HepG2 (cell line): Measurements from ENCODE around the gene TBL2. TPM values are rescaled to one million over a fixed set of nuclear protein-coding genes. Genes with fewer than 3 reads are reported as not detected.

ENCODE experiments used
- BORCS8-MEF2B ChIP-seq: sonication (generic); formaldehyde crosslinking; IDR thresholded peaks from 2 replicates; pipeline ENCODE4 v1.8.0; 2022; ENCODE audit warnings: mild to moderate bottlenecking, missing genetic modification reagents
- HNF4A ChIP-seq: sonication (generic); formaldehyde crosslinking; IDR thresholded peaks from 2 replicates; pipeline ENCODE4 v1.4.0; 2020; ENCODE audit warnings: missing genetic modification reagents
- HOXD1 ChIP-seq: sonication (generic); formaldehyde crosslinking; IDR thresholded peaks from 2 replicates; pipeline ENCODE4 v1.5.0; 2020; ENCODE audit warnings: missing genetic modification reagents
- LCORL ChIP-seq, 2 experiments: fragments of 450-650 bp in 1 of 2; sonication (generic) in 1 of 2; formaldehyde crosslinking in 1 of 2; IDR thresholded peaks; 2 replicates each; pipeline versions ENCODE4 v1.5.0 to v1.6.1; 2017 to 2020; ENCODE audit warnings: antibody characterized with exemption in 1 of 2, missing genetic modification reagents in 1 of 2
- SALL2 ChIP-seq: sonication (generic); formaldehyde crosslinking; IDR thresholded peaks from 2 replicates; pipeline ENCODE4 v1.8.1; 2023; ENCODE audit warnings: mild to moderate bottlenecking, missing genetic modification reagents, inconsistent platforms
- SRF ChIP-seq: IDR thresholded peaks from 2 replicates; pipeline ENCODE4 v1.6.1; 2011; ENCODE audit warnings: mild to moderate bottlenecking, low read depth, low read length, moderate library complexity
- TSC22D2 ChIP-seq: sonication (generic); formaldehyde crosslinking; IDR thresholded peaks from 2 replicates; pipeline ENCODE4 v1.5.1; 2020; ENCODE audit warnings: missing genetic modification reagents, mild to moderate bottlenecking, borderline replicate concordance
- XBP1 ChIP-seq: sonication (generic); formaldehyde crosslinking; IDR thresholded peaks from 2 replicates; pipeline ENCODE4 v1.5.0; 2020; ENCODE audit warnings: missing genetic modification reagents
- YEATS2 ChIP-seq: sonication (generic); formaldehyde crosslinking; IDR thresholded peaks from 2 replicates; pipeline ENCODE4 v1.4.0; 2020; ENCODE audit warnings: missing genetic modification reagents, borderline replicate concordance
- ZMYM4 ChIP-seq: sonication (generic); formaldehyde crosslinking; IDR thresholded peaks from 2 replicates; pipeline ENCODE4 v1.8.1; 2023; ENCODE audit warnings: mild to moderate bottlenecking, missing genetic modification reagents
- ZNF589 ChIP-seq: sonication (generic); formaldehyde crosslinking; conservative IDR thresholded peaks from 2 replicates; pipeline ENCODE4 v1.8.0; 2022; ENCODE audit warnings: mild to moderate bottlenecking, moderate library complexity, missing genetic modification reagents
- ZNF607 ChIP-seq: sonication (generic); formaldehyde crosslinking; IDR thresholded peaks from 2 replicates; pipeline ENCODE4 v1.5.1; 2020; ENCODE audit warnings: missing genetic modification reagents, mild to moderate bottlenecking, borderline replicate concordance
- ZNF644 ChIP-seq: IDR thresholded peaks from 2 replicates; pipeline ENCODE4 v1.6.1; 2016; ENCODE audit warnings: low read depth
- ZSCAN12 ChIP-seq: sonication (generic); formaldehyde crosslinking; IDR thresholded peaks from 2 replicates; pipeline ENCODE4 v1.9.0; 2021; ENCODE audit warnings: mild to moderate bottlenecking, missing genetic modification reagents
- polyA plus RNA-seq, 8 experiments: library from polyadenylated mRNA; depleted of rRNA in 3 of 8; stranded (reverse) in 7 of 8; unstranded in 1 of 8; fragments of >200 nt; fragmentation: Illumina TruSeq in 4 of 8; extraction: Trizol in 4 of 8; gene quantifications; 2 replicates each; pipeline versions ENCODE4 v1.2.1 to v1.2.3, GENCODE V29; 2011 to 2016; ENCODE audit warnings: low read depth in 4 of 8, missing spikeins in 1 of 8, mixed read lengths in 1 of 8; ENCODE audit not compliant: insufficient read depth in 1 of 8
- total RNA-seq, 5 experiments: library from RNA; depleted of rRNA; stranded (reverse); fragments of >200 nt; fragmentation: Illumina TruSeq; extraction: Trizol; gene quantifications; 2 replicates each; pipeline ENCODE4 v1.2.3, GENCODE V29; 2016; ENCODE audit warnings: low read depth in 1 of 5
- TF ChIP-seq, protein P1 (sequence below): sonication (generic); formaldehyde crosslinking; IDR thresholded peaks from 2 replicates; pipeline ENCODE4 v1.4.0; 2020; ENCODE audit warnings: missing genetic modification reagents
- TF ChIP-seq, protein P2 (sequence below): sonication (generic); formaldehyde crosslinking; IDR thresholded peaks from 2 replicates; pipeline ENCODE4 v1.5.0; 2020; ENCODE audit warnings: mild to moderate bottlenecking, missing genetic modification reagents, borderline replicate concordance
- TF ChIP-seq, protein P3 (sequence below): sonication (generic); formaldehyde crosslinking; IDR thresholded peaks from 2 replicates; pipeline ENCODE4 v1.5.0; 2020; ENCODE audit warnings: missing genetic modification reagents
- TF ChIP-seq, protein P4 (sequence below): sonication (generic); formaldehyde crosslinking; IDR thresholded peaks from 2 replicates; pipeline ENCODE4 v1.5.0; 2020; ENCODE audit warnings: mild to moderate bottlenecking, missing genetic modification reagents
- TF ChIP-seq, protein P5 (sequence below): IDR thresholded peaks from 2 replicates; pipeline ENCODE4 v1.6.1; 2016; ENCODE audit warnings: mild to moderate bottlenecking
- TF ChIP-seq, protein P6 (sequence below): IDR thresholded peaks from 2 replicates; pipeline ENCODE4 v1.6.1; 2016; ENCODE audit warnings: control low read depth

Gene TBL2
- total and polyA plus RNA-seq, 2 of the 13 experiments (the other 11 are each of a cell fraction or from before 2014, with no cell fraction given): 43.4 to 47.2 TPM

DNA sequence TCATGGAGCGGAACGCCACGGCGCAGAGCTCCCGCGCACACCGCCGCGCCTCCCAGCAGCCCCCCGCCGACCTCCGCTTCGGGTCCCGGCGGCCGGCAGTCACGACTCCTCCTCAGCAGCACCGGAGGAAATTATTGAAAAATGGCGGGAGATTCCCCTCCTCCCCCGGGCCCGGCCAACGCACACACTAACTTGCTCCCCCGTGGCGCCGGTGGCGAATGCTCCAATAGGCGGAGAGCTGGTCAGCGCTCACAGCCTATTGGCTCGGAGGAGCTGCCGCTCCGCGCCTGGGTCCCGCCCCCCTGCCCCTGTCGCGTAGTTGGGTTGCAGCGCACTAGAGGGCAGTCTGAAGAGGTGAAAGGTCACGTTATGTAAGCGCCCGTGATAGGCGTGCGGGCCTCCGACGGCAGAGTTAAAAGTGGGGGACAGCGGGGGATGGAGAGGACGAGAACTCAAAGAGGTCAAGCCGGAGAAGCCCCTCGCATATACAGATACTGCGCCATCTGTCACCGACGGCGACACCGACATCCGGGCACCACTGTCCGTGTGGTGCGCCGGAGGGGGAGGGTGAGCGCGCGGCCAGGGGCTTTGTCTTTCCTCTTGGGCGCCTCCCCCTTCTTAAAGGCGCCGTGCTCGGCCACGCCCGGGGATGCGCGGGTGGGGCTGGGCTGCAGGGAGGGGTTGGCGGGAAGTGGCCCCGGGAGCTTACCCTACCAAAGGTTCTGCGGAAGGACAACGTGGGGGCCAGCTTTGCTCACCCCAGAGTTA, 56.1 kb downstream of the TBL2 start, which contains the start of gene BAZ1B (continued):
- TF ChIP-seq ZMYM4 (CRISPR knock-in tag) (peak; percentile 56; the same call in 1 of the 2 replicates), YEATS2 (peak; percentile 87), TSC22D2 (CRISPR knock-in tag) (no peak), ZNF644 (no peak), LCORL (IDR thresholded peaks at IDR 0.05) (no peak), LCORL (CRISPR knock-in tag; IDR thresholded peaks at IDR 0.05) (no peak), HNF4A (CRISPR knock-in tag) (peak; percentile 61), XBP1 (CRISPR knock-in tag) (no peak; the same call in 1 of the 2 replicates), ZNF607 (CRISPR knock-in tag) (no peak; the same call in 1 of the 2 replicates), ZSCAN12 (CRISPR knock-in tag) (no peak), SALL2 (CRISPR knock-in tag) (no peak; the same call in none of the 2 replicates), BORCS8-MEF2B (CRISPR knock-in tag) (no peak; the same call in 1 of the 2 replicates), HOXD1 (CRISPR knock-in tag) (no peak; the same call in none of the 2 replicates), ZNF589 (CRISPR knock-in tag) (peak; percentile 57; the same call in 1 of the 2 replicates), SRF (0 out of 2 replicates have a peak, but pooled peaks have one; percentile 21)
- TF ChIP-seq, protein P1, sequence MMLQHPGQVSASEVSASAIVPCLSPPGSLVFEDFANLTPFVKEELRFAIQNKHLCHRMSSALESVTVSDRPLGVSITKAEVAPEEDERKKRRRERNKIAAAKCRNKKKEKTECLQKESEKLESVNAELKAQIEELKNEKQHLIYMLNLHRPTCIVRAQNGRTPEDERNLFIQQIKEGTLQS: 0 out of 2 replicates have a peak, but pooled peaks have one; percentile 10
- TF ChIP-seq, protein P2, sequence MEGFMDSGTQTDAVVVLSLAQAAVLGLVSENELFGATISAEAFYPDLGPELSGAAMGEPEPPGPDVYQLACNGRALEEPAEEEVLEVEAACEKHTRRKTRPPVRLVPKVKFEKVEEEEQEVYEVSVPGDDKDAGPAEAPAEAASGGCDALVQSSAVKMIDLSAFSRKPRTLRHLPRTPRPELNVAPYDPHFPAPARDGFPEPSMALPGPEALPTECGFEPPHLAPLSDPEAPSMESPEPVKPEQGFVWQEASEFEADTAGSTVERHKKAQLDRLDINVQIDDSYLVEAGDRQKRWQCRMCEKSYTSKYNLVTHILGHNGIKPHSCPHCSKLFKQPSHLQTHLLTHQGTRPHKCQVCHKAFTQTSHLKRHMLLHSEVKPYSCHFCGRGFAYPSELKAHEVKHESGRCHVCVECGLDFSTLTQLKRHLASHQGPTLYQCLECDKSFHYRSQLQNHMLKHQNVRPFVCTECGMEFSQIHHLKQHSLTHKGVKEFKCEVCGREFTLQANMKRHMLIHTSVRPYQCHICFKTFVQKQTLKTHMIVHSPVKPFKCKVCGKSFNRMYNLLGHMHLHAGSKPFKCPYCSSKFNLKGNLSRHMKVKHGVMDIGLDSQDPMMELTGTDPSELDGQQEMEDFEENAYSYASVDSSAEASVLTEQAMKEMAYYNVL (CRISPR knock-in tag): no peak; the same call in 1 of the 2 replicates
- TF ChIP-seq, protein P3, sequence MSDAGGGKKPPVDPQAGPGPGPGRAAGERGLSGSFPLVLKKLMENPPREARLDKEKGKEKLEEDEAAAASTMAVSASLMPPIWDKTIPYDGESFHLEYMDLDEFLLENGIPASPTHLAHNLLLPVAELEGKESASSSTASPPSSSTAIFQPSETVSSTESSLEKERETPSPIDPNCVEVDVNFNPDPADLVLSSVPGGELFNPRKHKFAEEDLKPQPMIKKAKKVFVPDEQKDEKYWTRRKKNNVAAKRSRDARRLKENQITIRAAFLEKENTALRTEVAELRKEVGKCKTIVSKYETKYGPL (CRISPR knock-in tag): peak; percentile 96
- TF ChIP-seq, protein P4, sequence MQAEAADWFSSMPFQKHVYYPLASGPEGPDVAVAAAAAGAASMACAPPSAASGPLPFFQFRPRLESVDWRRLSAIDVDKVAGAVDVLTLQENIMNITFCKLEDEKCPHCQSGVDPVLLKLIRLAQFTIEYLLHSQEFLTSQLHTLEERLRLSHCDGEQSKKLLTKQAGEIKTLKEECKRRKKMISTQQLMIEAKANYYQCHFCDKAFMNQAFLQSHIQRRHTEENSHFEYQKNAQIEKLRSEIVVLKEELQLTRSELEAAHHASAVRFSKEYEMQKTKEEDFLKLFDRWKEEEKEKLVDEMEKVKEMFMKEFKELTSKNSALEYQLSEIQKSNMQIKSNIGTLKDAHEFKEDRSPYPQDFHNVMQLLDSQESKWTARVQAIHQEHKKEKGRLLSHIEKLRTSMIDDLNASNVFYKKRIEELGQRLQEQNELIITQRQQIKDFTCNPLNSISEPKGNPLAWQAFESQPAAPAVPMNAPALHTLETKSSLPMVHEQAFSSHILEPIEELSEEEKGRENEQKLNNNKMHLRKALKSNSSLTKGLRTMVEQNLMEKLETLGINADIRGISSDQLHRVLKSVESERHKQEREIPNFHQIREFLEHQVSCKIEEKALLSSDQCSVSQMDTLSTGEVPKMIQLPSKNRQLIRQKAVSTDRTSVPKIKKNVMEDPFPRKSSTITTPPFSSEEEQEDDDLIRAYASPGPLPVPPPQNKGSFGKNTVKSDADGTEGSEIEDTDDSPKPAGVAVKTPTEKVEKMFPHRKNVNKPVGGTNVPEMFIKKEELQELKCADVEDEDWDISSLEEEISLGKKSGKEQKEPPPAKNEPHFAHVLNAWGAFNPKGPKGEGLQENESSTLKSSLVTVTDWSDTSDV: no peak
- TF ChIP-seq, protein P5, sequence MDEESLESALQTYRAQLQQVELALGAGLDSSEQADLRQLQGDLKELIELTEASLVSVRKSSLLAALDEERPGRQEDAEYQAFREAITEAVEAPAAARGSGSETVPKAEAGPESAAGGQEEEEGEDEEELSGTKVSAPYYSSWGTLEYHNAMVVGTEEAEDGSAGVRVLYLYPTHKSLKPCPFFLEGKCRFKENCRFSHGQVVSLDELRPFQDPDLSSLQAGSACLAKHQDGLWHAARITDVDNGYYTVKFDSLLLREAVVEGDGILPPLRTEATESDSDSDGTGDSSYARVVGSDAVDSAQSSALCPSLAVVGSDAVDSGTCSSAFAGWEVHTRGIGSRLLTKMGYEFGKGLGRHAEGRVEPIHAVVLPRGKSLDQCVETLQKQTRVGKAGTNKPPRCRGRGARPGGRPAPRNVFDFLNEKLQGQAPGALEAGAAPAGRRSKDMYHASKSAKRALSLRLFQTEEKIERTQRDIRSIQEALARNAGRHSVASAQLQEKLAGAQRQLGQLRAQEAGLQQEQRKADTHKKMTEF (CRISPR knock-in tag): peak; percentile 92
- TF ChIP-seq, protein P6, sequence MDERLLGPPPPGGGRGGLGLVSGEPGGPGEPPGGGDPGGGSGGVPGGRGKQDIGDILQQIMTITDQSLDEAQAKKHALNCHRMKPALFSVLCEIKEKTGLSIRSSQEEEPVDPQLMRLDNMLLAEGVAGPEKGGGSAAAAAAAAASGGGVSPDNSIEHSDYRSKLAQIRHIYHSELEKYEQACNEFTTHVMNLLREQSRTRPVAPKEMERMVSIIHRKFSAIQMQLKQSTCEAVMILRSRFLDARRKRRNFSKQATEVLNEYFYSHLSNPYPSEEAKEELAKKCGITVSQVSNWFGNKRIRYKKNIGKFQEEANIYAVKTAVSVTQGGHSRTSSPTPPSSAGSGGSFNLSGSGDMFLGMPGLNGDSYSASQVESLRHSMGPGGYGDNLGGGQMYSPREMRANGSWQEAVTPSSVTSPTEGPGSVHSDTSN (CRISPR knock-in tag): peak; percentile 92
